ENCODE measurements around the gene GMDS.

GMDS gene

DNA sequence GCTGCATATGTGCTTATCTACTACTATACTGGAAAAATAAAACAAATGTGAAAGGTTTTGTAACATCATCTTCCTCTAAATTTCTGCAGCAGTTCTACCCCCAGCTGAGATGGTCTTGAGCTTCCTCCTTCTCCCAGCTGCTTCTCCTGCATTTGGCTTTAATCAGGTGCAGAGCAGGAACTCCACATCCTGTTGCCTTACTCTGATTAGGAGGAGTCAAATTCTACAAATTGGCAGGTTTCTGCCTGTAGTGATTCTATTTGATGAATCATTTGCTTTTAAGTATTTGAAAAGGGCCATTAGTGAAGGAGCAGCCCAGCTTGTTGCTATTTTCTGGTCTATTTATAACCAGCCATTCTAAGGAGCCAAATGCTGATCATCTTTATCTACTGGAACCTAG, 224.5 kb downstream of the GMDS start:
- H3K27ac ChIP-seq (ENCODE audit: low read depth, low read length), result no peak overlapping the region
- H3K4me3 ChIP-seq (ENCODE audit: low read depth, low read length), result no peak overlapping the region
- no peak overlapping the region for H3K9ac ChIP-seq (ENCODE audit: low read depth, low read length)

DNA sequence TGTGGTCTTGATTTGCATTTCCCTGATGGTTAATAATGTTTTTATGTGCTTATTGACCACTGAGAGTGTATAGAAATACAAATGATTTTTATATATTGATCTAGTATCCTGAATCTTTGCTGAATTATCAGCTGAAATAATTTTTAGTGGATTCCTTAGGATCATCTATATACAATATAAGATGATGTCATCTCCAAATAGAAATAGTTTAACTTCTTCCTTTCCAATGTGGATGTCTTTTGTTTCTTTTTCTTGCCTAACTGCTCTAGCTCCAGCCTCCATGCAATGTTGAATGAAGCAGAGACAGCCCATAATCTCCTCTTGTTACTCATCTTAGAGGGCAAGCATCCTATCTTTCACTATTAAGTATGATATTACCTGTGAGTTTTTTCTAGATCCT, 226.4 kb downstream of the GMDS start:
- Histone ChIP-seq H3K4me1 (ENCODE audit: control insufficient read depth, insufficient read depth, low read length) (peaks cover 14% of the 10 kb centered on the region; the same call in 1 of the 2 replicates), H3K27me3 (ENCODE audit: control insufficient read depth, insufficient read depth, low read length) (no peaks in the 10 kb centered on the region), H3K4me3 (ENCODE audit: low read depth, low read length) (no peak overlapping the region), H3K9me3 (ENCODE audit: control insufficient read depth, insufficient read depth, low read length) (no peaks in the 10 kb centered on the region), H3K27ac (ENCODE audit: low read depth, low read length) (no peak overlapping the region), H3K9ac (ENCODE audit: low read depth, low read length) (no peak overlapping the region), H3K36me3 (ENCODE audit: control insufficient read depth, insufficient read depth, low read length) (no peaks in the 10 kb centered on the region)

More for the DNA sequence above, 224.5 kb downstream of the GMDS start:
- Histone ChIP-seq H3K27me3 (ENCODE audit: control insufficient read depth, insufficient read depth, low read length) (no peaks in the 10 kb centered on the region), H3K36me3 (ENCODE audit: control insufficient read depth, insufficient read depth, low read length) (no peaks in the 10 kb centered on the region), H3K9me3 (ENCODE audit: control insufficient read depth, insufficient read depth, low read length) (no peaks in the 10 kb centered on the region), H3K4me1 (ENCODE audit: control insufficient read depth, insufficient read depth, low read length) (peaks cover 14% of the 10 kb centered on the region; the same call in 1 of the 2 replicates)

DNA sequence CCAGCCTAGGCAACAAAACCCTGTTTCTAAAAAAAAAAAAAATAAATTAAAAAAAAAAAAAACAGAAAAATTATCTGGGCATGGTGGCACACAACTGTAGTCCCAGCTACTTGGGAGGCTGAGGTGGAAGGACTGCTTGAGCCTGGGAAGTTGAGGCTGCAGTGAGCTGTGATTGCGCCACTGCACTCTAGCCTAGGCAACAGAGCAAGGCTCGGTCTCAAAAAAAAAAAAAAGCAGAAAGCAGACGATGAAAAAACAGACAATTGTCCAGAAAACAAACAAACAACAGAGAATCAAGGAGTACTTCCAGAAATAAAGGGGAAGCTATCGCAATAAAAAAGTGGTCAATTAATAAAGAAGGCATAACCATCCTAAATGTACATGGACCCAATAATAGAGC, 229.4 kb downstream of the GMDS start:
- H3K36me3 ChIP-seq (ENCODE audit: control insufficient read depth, insufficient read depth, low read length), result no peaks in the 10 kb centered on the region
- no peak overlapping the region for H3K27ac ChIP-seq (ENCODE audit: low read depth, low read length)
- no peaks in the 10 kb centered on the region for H3K9me3 ChIP-seq (ENCODE audit: control insufficient read depth, insufficient read depth, low read length)
- no peak overlapping the region for H3K4me3 ChIP-seq (ENCODE audit: low read depth, low read length)
- no peak overlapping the region for H3K9ac ChIP-seq (ENCODE audit: low read depth, low read length)
- peaks cover 5% of the 10 kb centered on the region; the same call in 1 of the 2 replicates for H3K4me1 ChIP-seq (ENCODE audit: control insufficient read depth, insufficient read depth, low read length)
- H3K27me3 ChIP-seq (ENCODE audit: control insufficient read depth, insufficient read depth, low read length), result no peaks in the 10 kb centered on the region

DNA sequence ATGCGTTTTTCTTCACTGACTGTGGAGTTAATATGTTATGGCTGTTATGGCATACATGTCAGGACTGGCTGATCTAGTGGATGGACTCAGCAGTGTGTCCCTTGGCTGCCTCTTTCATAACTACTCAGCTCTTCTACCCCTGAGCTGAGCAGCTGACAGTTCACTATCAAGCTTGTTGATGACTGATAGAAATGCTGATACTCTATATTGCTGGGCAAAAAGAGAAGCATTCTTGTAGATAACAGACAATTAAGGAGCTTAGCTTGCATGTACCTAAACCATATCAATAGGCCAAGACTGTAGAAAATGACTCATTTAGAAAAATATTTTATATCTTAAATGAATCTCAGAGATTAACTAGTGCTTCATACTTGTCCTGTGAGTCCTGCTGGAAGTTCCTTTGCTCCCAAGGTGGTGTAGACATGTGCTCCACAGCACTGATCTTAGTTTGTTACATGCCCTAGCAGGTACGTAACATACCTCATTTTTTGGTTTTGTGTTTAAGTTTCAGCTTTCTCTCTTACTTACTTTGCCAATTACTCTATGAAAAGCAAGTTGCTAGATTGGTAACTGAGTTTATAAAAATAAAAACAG, 236.9 kb downstream of the GMDS start:
- no peaks in the 10 kb centered on the region for H3K27me3 ChIP-seq (ENCODE audit: control insufficient read depth, insufficient read depth, low read length)
- no peak overlapping the region for H3K9ac ChIP-seq (ENCODE audit: low read depth, low read length)
- H3K36me3 ChIP-seq (ENCODE audit: control insufficient read depth, insufficient read depth, low read length), result no peaks in the 10 kb centered on the region
- no peaks in the 10 kb centered on the region for H3K4me1 ChIP-seq (ENCODE audit: control insufficient read depth, insufficient read depth, low read length)
- no peaks in the 10 kb centered on the region for H3K9me3 ChIP-seq (ENCODE audit: control insufficient read depth, insufficient read depth, low read length)
- H3K4me3 ChIP-seq (ENCODE audit: low read depth, low read length), result no peak overlapping the region
- no peak overlapping the region for H3K27ac ChIP-seq (ENCODE audit: low read depth, low read length)

DNA sequence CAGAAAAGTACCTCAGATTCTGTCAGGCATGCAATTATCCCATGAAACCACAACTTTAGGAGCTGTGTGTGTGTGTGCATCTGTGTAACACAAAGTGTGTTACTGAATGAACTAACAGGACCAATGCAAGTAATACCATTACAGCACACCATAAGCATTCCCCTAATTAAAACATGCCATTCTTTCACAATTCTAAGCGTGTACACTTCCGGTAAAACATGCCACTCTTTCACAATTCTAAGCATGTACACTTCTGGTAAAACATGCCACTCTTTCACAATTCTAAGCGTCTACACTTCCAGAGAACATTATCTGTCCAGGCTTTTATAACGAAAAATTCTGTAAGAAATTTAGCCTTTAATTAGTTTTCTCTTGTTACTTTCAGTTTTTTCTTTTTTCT, 238.2 kb downstream of the GMDS start:
- Histone ChIP-seq H3K4me1 (ENCODE audit: control insufficient read depth, insufficient read depth, low read length) (no peaks in the 10 kb centered on the region), H3K27ac (ENCODE audit: low read depth, low read length) (no peak overlapping the region), H3K9ac (ENCODE audit: low read depth, low read length) (no peak overlapping the region)

DNA sequence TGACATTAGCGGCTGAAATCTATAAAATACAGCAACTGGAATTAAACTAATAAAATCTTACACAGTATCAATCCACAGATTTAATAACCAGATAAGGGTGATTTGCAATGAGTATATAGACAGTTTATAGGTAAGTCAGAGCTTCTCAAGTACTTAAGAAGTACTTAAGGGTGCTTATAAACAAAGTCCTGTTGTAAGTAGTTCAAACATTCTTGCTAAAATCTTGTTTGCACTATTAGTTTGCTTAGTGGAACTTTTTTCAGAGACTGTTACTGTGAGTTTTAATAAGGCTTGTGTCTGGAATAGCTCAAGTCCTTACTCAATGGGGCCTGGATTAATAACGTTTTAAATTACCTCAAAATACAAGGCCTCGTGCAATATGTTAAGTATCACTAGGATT, 240.5 kb downstream of the GMDS start:
- Histone ChIP-seq H3K27me3 (ENCODE audit: control insufficient read depth, insufficient read depth, low read length) (no peaks in the 10 kb centered on the region), H3K4me1 (ENCODE audit: control insufficient read depth, insufficient read depth, low read length) (no peaks in the 10 kb centered on the region), H3K9me3 (ENCODE audit: control insufficient read depth, insufficient read depth, low read length) (no peaks in the 10 kb centered on the region), H3K9ac (ENCODE audit: low read depth, low read length) (no peak overlapping the region), H3K4me3 (ENCODE audit: low read depth, low read length) (no peak overlapping the region), H3K36me3 (ENCODE audit: control insufficient read depth, insufficient read depth, low read length) (no peaks in the 10 kb centered on the region), H3K27ac (ENCODE audit: low read depth, low read length) (no peak overlapping the region)

More for the DNA sequence above, 238.2 kb downstream of the GMDS start:
- Histone ChIP-seq H3K36me3 (ENCODE audit: control insufficient read depth, insufficient read depth, low read length) (no peaks in the 10 kb centered on the region), H3K4me3 (ENCODE audit: low read depth, low read length) (no peak overlapping the region), H3K27me3 (ENCODE audit: control insufficient read depth, insufficient read depth, low read length) (no peaks in the 10 kb centered on the region), H3K9me3 (ENCODE audit: control insufficient read depth, insufficient read depth, low read length) (no peaks in the 10 kb centered on the region)

DNA sequence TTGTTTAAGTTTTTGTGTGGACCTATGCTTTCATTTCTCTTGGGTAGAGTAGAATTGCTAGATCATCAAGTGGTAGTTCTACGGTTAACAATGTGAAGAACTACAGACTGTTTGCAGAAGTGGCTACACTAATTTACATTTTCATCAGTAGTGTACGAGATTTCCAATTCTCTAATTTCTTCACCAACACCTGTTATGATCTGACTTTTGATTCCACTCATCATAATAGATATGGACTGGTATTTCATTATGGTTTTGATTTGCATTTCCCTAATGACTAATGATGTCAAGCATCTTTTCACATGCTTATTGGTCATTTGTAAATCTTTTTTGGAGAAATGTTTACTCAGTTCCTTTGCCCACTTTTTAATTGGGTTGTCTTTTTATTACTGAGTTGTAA, 244.4 kb downstream of the GMDS start:
- no peak overlapping the region for H3K4me3 ChIP-seq (ENCODE audit: low read depth, low read length)
- H3K36me3 ChIP-seq (ENCODE audit: control insufficient read depth, insufficient read depth, low read length), result no peaks in the 10 kb centered on the region
- no peak overlapping the region for H3K9ac ChIP-seq (ENCODE audit: low read depth, low read length)
- H3K9me3 ChIP-seq (ENCODE audit: control insufficient read depth, insufficient read depth, low read length), result no peaks in the 10 kb centered on the region
- H3K27me3 ChIP-seq (ENCODE audit: control insufficient read depth, insufficient read depth, low read length), result no peaks in the 10 kb centered on the region
- no peak overlapping the region for H3K27ac ChIP-seq (ENCODE audit: low read depth, low read length)
- no peaks in the 10 kb centered on the region for H3K4me1 ChIP-seq (ENCODE audit: control insufficient read depth, insufficient read depth, low read length)

DNA sequence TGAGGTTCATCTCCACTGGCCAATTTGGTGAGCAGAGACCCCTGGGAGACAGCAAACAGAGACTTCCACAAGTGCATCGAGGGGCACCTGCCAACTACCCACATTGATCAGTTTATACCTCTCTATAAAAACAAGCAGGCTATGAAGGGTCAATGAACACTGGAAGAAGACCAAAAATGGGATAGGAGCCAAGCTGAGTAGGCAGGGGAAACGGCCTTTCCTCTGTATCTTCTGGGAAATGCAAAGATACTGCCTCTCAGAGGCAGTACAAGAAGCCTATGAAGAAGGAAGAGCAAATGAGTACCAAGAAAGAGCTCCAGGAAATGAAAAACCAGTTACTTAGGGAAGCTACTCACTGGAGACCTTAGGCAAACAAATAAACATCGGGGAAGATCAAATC, 247.7 kb downstream of the GMDS start:
- H3K4me3 ChIP-seq (ENCODE audit: low read depth, low read length), result no peak overlapping the region
- H3K4me1 ChIP-seq (ENCODE audit: control insufficient read depth, insufficient read depth, low read length), result no peaks in the 10 kb centered on the region
- H3K27me3 ChIP-seq (ENCODE audit: control insufficient read depth, insufficient read depth, low read length), result no peaks in the 10 kb centered on the region
- H3K9me3 ChIP-seq (ENCODE audit: control insufficient read depth, insufficient read depth, low read length), result no peaks in the 10 kb centered on the region
- H3K36me3 ChIP-seq (ENCODE audit: control insufficient read depth, insufficient read depth, low read length), result no peaks in the 10 kb centered on the region
- H3K27ac ChIP-seq (ENCODE audit: low read depth, low read length), result no peak overlapping the region
- H3K9ac ChIP-seq (ENCODE audit: low read depth, low read length), result no peak overlapping the region

DNA sequence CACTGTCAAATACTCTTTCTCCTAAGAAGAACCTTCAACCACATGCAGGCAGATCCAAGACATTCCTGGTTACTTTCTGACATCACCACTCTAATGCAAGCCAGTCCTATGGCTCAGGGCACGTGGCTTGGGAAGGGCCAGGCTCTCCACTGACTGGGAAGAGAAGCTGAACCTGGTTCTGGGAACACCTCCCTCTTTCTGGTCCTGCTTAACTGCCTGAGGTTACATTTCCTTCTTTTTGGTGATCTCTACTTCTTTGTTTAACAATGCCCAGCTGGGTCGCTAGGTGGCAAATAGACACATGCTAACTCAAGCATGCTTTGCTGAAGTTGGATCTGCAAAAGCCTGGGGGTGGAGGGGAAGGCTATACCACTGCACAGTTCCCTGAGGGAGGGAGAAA, 249.8 kb downstream of the GMDS start:
- Histone ChIP-seq H3K27me3 (ENCODE audit: control insufficient read depth, insufficient read depth, low read length) (no peaks in the 10 kb centered on the region), H3K4me1 (ENCODE audit: control insufficient read depth, insufficient read depth, low read length) (no peaks in the 10 kb centered on the region), H3K4me3 (ENCODE audit: low read depth, low read length) (no peak overlapping the region), H3K9me3 (ENCODE audit: control insufficient read depth, insufficient read depth, low read length) (no peaks in the 10 kb centered on the region), H3K36me3 (ENCODE audit: control insufficient read depth, insufficient read depth, low read length) (no peaks in the 10 kb centered on the region), H3K9ac (ENCODE audit: low read depth, low read length) (no peak overlapping the region), H3K27ac (ENCODE audit: low read depth, low read length) (no peak overlapping the region)

DNA sequence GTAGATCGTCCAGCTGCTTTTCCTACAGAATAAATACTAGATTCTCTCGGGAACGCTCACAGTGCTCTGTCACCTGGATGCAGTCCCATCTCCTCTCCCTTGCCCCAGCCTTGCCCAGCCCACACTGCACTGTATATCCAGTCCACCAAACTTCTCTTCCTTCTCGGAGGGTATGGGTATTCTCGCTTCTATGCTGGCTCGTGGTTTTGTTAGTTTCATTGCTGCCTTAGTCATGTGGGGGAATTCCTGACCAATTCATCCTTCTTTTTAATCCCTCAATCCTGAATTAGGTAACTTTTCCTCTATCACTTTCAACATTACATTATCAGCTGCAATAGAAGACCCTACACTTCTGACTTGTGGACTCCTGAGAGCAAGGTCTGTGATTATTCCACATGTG, 252.4 kb downstream of the GMDS start:
- H3K4me3 ChIP-seq (ENCODE audit: low read depth, low read length), result no peak overlapping the region

DNA sequence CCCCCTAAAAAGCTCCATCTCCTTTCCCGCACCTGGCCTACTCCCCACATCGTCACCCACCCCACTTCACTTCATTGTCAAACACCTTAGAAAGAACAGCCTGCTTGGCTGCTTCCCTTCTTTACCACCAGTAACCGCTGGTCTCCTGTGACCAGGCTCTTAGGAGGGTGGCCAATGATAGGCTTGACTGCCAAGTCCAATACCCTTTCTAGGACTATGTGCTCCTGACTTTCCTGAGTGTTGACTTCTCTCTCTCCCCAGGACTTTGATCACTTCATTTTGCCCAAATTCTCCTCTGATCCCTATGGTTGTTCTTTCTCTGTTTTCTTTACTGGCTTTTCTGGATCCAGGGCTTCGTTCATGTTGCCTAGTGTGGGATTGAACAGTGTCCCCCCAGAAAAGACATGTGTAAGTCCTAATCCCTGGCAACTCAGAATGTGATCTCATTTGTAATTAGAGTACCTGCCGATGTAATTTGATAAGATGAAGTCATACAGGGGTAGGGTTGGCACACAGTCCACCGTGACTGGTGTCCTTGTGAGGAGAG, 254.0 kb downstream of the GMDS start:
- H3K9me3 ChIP-seq (ENCODE audit: control insufficient read depth, insufficient read depth, low read length), result no peaks in the 10 kb centered on the region

More for the DNA sequence above, 252.4 kb downstream of the GMDS start:
- Histone ChIP-seq H3K9ac (ENCODE audit: low read depth, low read length) (no peak overlapping the region), H3K27ac (ENCODE audit: low read depth, low read length) (no peak overlapping the region), H3K36me3 (ENCODE audit: control insufficient read depth, insufficient read depth, low read length) (no peaks in the 10 kb centered on the region), H3K9me3 (ENCODE audit: control insufficient read depth, insufficient read depth, low read length) (no peaks in the 10 kb centered on the region), H3K27me3 (ENCODE audit: control insufficient read depth, insufficient read depth, low read length) (no peaks in the 10 kb centered on the region), H3K4me1 (ENCODE audit: control insufficient read depth, insufficient read depth, low read length) (no peaks in the 10 kb centered on the region)

More for the DNA sequence above, 254.0 kb downstream of the GMDS start:
- Histone ChIP-seq H3K9ac (ENCODE audit: low read depth, low read length) (no peak overlapping the region), H3K27me3 (ENCODE audit: control insufficient read depth, insufficient read depth, low read length) (no peaks in the 10 kb centered on the region), H3K36me3 (ENCODE audit: control insufficient read depth, insufficient read depth, low read length) (no peaks in the 10 kb centered on the region), H3K4me3 (ENCODE audit: low read depth, low read length) (no peak overlapping the region), H3K4me1 (ENCODE audit: control insufficient read depth, insufficient read depth, low read length) (no peaks in the 10 kb centered on the region), H3K27ac (ENCODE audit: low read depth, low read length) (no peak overlapping the region)

Data from HUES48 (cell line).